Kidney epithelial cell (primary cell): ENCODE measurements around the gene COBLL1. TPM values are rescaled to one million over a fixed set of nuclear protein-coding genes. Genes with fewer than 3 reads are reported as not detected.

Experiments used
- DNase-seq: peaks from one replicate; pipeline ENCODE4 v3.0.0-alpha.2; 2010; ENCODE audit warnings: low read depth
- H3K27me3 ChIP-seq: 2 replicates; pipeline ENCODE4 v1.6.0; 2011; ENCODE audit warnings: low read length; ENCODE audit not compliant: control insufficient read depth, insufficient read depth
- H3K36me3 ChIP-seq: 2 replicates; pipeline ENCODE4 v1.5.1; 2011; ENCODE audit warnings: low read length; ENCODE audit not compliant: control insufficient read depth, insufficient read depth
- H3K4me3 ChIP-seq: 2 replicates; pipeline ENCODE4 v1.5.1; 2011; ENCODE audit warnings: low read depth, mild to moderate bottlenecking, control low read depth, low read length
- CTCF ChIP-seq: IDR thresholded peaks from 2 replicates; pipeline ENCODE4 v1.5.1; 2011; ENCODE audit warnings: mild to moderate bottlenecking, moderate library complexity, low read length, control low read depth, inconsistent platforms; ENCODE audit not compliant: insufficient read depth, poor library complexity, severe bottlenecking
- total RNA-seq: library from RNA; depleted of rRNA; stranded (reverse); fragments of >200 nt; gene quantifications from 2 replicates; pipeline ENCODE4 v1.2.3, GENCODE V29; 2015

The COBLL1 gene
- total RNA-seq, 1 donor from 2014 or later = 57.2 TPM

GRCh38 chr2:164835302-164835701, 6.3 kb downstream of the COBLL1 start:
- Histone ChIP-seq H3K36me3 (no peaks in the 10 kb centered on the region), H3K4me3 (no peak overlapping the region), H3K27me3 (no peaks in the 10 kb centered on the region)
- DNase-seq = no peak
- TF ChIP-seq CTCF = no peak

- no peaks in the 10 kb centered on the region for H3K36me3 ChIP-seq
- TF ChIP-seq CTCF = no peak
- DNase-seq = no peak
- no peaks in the 10 kb centered on the region for H3K27me3 ChIP-seq
- H3K4me3 ChIP-seq = no peak overlapping the region
These were observed 9.7 kb downstream of the COBLL1 start for GRCh38 chr2:164831887-164832286.

GRCh38 chr2:164831180-164831579, 10.4 kb downstream of the COBLL1 start:
- Histone ChIP-seq H3K4me3 (no peak overlapping the region), H3K36me3 (no peaks in the 10 kb centered on the region), H3K27me3 (no peaks in the 10 kb centered on the region)
- no peak for TF ChIP-seq CTCF
- DNase-seq = no peak

GRCh38 chr2:164826293-164827243, 15.1 kb downstream of the COBLL1 start:
- TF ChIP-seq CTCF = no peak
- H3K27me3 ChIP-seq = no peaks in the 10 kb centered on the region
- DNase-seq = no peak
- no peak overlapping the region for H3K4me3 ChIP-seq
- H3K36me3 ChIP-seq = no peaks in the 10 kb centered on the region

- Histone ChIP-seq H3K4me3 (no peak overlapping the region), H3K27me3 (no peaks in the 10 kb centered on the region), H3K36me3 (no peaks in the 10 kb centered on the region)
- no peak for DNase-seq
- no peak for TF ChIP-seq CTCF
These were observed 16.8 kb downstream of the COBLL1 start for GRCh38 chr2:164824872-164825271.

GRCh38 chr2:164823126-164823525, 18.5 kb downstream of the COBLL1 start:
- Histone ChIP-seq H3K4me3 (no peak overlapping the region), H3K36me3 (no peaks in the 10 kb centered on the region), H3K27me3 (no peaks in the 10 kb centered on the region)
- no peak for TF ChIP-seq CTCF
- no peak for DNase-seq
